ENCODE data around the gene VWA3A.
A peak's percentile ranks its signal among the peaks of the same experiment; 100 is the strongest.
"Not testable (repeated sequence)": the region's sequence is repeated elsewhere in the genome, so short reads cannot be mapped to it uniquely, and the experiment has no call there.

Gene VWA3A, protein sequence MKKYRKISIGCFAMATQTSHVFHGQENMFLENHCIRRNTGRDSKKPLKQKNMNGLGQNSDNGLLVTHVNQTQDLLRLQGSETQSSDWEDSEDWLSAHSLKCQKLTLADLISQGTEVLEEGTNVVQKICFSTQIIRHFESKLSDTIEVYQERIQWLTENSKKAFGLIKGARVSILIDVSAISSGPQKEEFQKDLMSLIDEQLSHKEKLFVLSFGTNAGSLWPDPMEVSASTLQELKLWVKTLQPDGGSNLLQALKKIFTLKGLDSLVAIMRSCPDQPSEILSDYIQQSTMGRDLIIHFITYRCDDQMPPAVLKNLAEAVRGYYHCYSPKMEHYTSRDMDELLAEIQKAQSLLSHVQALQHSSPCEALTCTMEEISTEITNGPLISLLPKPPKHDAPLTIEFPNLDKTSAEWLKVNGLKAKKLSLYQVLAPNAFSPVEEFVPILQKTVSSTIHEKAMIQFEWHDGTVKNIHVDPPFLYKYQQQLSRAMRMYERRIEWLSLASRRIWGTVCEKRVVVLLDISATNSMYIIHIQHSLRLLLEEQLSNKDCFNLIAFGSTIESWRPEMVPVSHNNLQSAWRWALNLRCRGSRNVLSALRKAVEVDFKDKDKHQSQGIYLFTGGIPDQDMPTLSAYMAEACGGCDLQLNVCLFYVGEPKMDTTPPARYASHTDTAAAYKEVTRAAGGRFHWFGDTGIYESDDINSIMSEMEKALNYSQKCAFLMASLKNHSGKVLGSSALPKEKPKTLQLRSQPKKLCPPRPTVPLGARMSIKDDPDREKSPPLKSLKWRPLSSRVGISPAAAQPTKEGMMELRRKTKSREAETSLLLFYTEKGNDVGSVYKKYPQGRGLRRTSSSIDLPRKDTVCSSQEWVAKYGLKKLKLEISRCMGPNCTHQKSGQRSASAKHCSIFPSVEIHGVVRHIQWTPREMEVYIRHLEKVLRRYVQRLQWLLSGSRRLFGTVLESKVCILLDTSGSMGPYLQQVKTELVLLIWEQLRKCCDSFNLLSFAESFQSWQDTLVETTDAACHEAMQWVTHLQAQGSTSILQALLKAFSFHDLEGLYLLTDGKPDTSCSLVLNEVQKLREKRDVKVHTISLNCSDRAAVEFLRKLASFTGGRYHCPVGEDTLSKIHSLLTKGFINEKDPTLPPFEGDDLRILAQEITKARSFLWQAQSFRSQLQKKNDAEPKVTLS

DNA sequence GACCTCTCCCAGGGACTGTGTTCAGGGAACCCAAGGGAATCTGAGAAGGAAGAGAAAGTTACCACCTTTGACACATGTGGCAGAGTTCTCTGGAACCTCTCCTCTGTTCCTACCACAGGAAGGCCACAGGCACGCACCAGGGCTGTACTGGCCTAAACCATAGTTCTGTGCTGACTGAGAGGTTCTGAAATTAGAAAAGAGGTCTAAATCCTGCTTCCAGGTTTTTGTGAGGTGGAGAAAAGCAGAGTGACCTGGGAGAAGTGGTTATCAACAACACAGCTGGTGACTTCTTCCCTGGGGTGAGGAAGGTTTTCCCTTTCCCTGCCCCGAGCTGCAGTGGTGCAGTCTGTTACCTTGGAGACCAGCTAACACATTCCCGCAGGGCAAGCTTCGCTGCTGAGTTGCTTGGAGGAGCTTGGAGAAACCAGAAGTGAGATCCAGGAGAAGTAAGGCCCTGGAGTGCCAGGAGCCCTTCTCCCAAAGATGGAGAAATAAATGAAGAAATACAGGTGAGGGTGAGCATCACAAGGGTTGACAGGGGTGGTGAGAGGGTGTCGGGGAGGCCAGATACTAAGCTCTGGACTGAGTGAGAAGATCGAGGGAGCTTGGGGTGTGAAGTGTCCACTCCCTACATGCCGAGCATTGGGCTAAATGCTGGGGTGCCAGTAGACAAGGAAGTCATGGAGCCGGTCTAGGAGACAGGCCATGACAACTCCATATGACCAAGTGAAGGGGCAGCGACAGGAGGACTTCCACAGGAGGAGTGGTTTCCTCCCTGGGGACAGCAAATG is at the start of gene VWA3A:
VWA3A (plus strand) TSS at position 399 of the 791 bp plus-strand sequence; CDS start at position 496, 97 bp downstream.
- Mint-ChIP-seq H3K36me3 (ENCODE audit: low read depth) (peaks cover 4% of the 10 kb centered on the region), H3K4me3 (no peak within 1 kb of the TSS), H3K27ac (peak within 1 kb of the TSS; percentile 13), H3K4me1 (ENCODE audit: low read depth) (no peaks in the 10 kb centered on the region), H3K9me3 (no peaks in the 10 kb centered on the region), H3K27me3 (ENCODE audit: low read depth) (peaks cover 13% of the 10 kb centered on the region)

DNA sequence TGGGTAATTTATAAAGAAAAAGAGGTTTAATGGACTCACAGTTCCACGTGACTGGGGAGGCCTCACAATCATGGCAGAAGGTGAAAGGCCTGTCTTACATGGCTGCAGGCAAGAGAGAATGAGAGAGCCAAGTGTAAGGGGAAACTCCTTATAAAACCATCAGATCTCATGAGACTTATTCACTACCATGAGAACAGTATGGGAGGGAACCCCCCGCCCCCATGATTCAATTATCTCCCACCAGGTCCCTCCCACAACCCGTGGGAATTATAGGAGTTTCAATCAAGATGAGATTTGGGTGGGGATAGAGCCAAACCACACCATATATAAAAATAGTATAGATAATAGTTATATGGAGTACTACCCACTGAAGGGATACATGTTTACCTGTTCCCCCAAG is 48.5 kb upstream of the VWA3A start:
- not testable (repeated sequence) for H3K36me3 Mint-ChIP-seq (ENCODE audit: low read depth); H3K9me3 Mint-ChIP-seq; H3K4me1 Mint-ChIP-seq (ENCODE audit: low read depth); H3K27ac Mint-ChIP-seq; H3K4me3 Mint-ChIP-seq; H3K27me3 Mint-ChIP-seq (ENCODE audit: low read depth)

DNA sequence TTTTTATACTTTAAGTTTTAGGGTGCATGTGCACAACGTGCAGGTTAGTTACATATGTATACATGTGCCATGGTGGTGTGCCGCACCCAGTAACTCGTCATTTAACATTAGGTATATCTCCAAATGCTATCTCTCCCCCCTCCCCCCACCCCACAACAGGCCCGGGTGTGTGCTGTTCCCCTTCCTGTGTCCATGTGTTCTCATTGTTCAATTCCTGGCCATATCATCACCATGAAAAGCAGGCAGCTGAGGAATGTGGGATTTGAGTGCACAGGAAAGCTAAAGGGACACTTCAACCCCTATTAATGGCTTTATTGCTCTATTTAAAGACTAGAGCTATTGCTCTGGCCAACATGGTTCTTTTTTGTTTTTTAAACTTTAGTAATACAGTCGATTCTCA is 46.5 kb upstream of the VWA3A start:
- H3K4me1 Mint-ChIP-seq (ENCODE audit: low read depth); H3K36me3 Mint-ChIP-seq (ENCODE audit: low read depth); H3K9me3 Mint-ChIP-seq; H3K27ac Mint-ChIP-seq; H3K27me3 Mint-ChIP-seq (ENCODE audit: low read depth); H3K4me3 Mint-ChIP-seq: not testable (repeated sequence)

DNA sequence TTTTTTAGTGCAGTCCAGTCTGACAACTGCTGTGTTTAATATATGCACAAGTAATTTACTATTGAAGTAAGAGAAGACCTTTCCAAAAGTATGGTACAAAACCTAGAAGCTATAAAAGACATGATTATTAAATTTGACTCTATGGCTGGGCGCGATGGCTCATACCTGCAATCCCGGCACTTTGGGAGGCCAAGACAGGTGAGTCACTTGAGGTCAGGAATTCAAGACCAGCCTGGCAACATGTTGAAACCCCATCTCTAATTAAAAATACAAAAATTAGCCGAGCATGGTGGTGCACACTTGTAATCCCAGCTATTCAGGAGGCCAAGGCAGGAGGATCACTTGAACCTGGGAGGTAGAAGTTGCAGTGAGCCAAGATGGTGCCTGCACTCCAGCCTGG is 41.4 kb upstream of the VWA3A start:
- no peaks in the 10 kb centered on the region for H3K9me3 Mint-ChIP-seq
- H3K4me1 Mint-ChIP-seq (ENCODE audit: low read depth): peaks cover 22% of the 10 kb centered on the region
- H3K27me3 Mint-ChIP-seq (ENCODE audit: low read depth): no peaks in the 10 kb centered on the region
- no peak overlapping the region for H3K27ac Mint-ChIP-seq
- H3K36me3 Mint-ChIP-seq (ENCODE audit: low read depth): no peaks in the 10 kb centered on the region
- H3K4me3 Mint-ChIP-seq: no peak overlapping the region

DNA sequence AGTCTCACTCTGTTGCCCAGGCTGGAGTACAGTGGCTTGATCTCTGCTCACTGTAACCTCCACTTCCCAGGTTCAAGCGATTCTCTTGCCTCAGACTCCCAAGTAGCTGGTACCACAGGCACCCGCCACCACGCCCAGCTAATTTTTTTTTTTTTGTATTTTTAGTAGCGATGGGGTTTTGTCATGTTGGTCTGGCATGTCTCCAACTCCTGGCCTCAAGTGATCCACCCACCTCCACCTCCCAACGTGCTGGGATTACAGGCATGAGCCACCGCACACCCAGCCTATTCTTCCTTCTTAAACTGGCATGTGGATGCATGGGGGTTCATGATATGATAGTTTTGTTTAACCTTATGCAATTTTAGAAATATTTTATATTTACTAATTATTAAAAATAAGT is 39.4 kb upstream of the VWA3A start:
- H3K4me1 Mint-ChIP-seq (ENCODE audit: low read depth): peaks cover 22% of the 10 kb centered on the region
- no peak overlapping the region for H3K4me3 Mint-ChIP-seq
- H3K36me3 Mint-ChIP-seq (ENCODE audit: low read depth): no peaks in the 10 kb centered on the region
- H3K27me3 Mint-ChIP-seq (ENCODE audit: low read depth): no peaks in the 10 kb centered on the region
- no peak overlapping the region for H3K27ac Mint-ChIP-seq
- no peaks in the 10 kb centered on the region for H3K9me3 Mint-ChIP-seq

DNA sequence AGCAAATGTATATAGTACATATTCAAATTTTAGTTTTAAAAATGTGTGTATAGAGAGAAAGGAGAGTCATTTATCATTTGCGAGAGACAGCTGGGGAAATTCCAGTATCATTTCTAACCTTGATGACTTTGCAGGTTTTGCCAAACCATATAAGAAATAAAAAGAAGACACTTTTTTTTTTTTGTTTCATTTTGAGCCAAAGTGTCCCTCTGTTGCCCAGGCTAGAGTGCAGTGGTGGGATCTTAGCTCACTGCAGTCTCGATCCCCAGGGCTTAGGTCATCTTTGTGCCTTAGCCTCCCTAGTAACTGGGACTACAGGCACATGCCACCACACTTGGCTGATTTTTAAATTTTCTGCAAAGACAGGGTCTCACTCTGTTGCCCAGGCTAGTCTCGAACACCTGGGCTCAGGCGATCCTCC is 38.4 kb upstream of the VWA3A start:
- H3K27me3 Mint-ChIP-seq (ENCODE audit: low read depth): no peaks in the 10 kb centered on the region
- peaks cover 22% of the 10 kb centered on the region for H3K4me1 Mint-ChIP-seq (ENCODE audit: low read depth)
- H3K27ac Mint-ChIP-seq: peak overlapping the region; percentile 24
- H3K4me3 Mint-ChIP-seq: no peak overlapping the region
- peaks cover 3% of the 10 kb centered on the region for H3K9me3 Mint-ChIP-seq
- H3K36me3 Mint-ChIP-seq (ENCODE audit: low read depth): peaks cover 4% of the 10 kb centered on the region

DNA sequence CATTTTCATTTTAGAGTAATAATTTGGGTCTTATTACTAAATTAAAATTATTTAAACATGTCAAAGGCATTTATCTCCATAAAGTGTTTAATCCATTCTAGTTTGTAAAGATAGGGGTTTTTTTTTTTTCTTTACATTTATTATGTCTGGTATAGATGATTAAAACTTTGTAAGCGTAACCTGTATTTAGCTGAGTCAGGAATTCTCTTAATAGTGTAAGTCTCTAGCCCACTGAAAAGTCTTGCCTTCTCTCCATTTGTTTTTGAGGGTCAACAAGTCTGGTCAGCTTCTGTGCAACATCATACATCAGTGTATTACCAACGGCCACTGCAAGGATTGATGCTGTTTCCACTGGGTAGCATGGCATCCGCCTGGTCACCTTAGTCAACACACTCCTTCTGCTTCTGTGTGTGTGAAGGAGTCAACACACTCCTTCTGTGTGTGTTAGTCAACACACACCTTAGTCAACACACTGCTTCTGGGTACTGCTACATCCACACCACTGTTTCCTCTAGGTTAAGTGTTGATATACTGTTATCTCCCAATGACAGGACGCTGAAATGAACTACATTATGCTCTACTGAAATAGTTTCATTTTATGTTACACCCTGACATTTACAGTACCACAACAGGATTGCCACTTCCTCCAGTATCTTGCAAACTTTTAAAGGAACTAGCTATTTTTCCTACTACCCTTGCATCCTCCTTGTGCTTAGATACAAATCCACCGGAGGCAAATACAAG is 37.3 kb upstream of the VWA3A start:
- H3K4me3 Mint-ChIP-seq: peak overlapping the region; percentile 59
- H3K4me1 Mint-ChIP-seq (ENCODE audit: low read depth): peaks cover 22% of the 10 kb centered on the region
- peak overlapping the region; percentile 90 for H3K27ac Mint-ChIP-seq
- H3K9me3 Mint-ChIP-seq: peaks cover 3% of the 10 kb centered on the region
- H3K36me3 Mint-ChIP-seq (ENCODE audit: low read depth): peaks cover 4% of the 10 kb centered on the region
- no peaks in the 10 kb centered on the region for H3K27me3 Mint-ChIP-seq (ENCODE audit: low read depth)

DNA sequence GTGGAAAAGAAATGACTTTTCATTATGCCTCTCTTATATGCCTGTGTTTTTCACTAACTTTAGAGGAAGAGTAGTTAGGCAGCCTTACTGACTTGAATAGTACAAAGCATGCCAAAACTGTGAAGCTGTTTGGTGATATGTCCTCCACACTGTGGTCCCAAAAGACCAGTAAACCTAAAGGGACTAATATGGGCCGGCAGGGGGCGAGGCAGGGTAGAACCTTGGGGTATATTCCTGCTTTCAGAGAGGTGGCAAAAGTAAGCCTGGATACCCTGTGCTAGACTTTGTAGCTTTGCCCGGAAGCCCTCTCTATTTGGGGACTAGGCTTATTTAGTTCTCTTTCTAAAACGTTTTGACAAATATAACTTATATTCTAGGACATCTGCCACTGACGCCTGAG is 36.5 kb upstream of the VWA3A start:
- peaks cover 22% of the 10 kb centered on the region for H3K4me1 Mint-ChIP-seq (ENCODE audit: low read depth)
- H3K4me3 Mint-ChIP-seq: no peak overlapping the region
- H3K27me3 Mint-ChIP-seq (ENCODE audit: low read depth): no peaks in the 10 kb centered on the region
- H3K36me3 Mint-ChIP-seq (ENCODE audit: low read depth): peaks cover 4% of the 10 kb centered on the region
- peak overlapping the region; percentile 90 for H3K27ac Mint-ChIP-seq
- H3K9me3 Mint-ChIP-seq: peaks cover 3% of the 10 kb centered on the region

DNA sequence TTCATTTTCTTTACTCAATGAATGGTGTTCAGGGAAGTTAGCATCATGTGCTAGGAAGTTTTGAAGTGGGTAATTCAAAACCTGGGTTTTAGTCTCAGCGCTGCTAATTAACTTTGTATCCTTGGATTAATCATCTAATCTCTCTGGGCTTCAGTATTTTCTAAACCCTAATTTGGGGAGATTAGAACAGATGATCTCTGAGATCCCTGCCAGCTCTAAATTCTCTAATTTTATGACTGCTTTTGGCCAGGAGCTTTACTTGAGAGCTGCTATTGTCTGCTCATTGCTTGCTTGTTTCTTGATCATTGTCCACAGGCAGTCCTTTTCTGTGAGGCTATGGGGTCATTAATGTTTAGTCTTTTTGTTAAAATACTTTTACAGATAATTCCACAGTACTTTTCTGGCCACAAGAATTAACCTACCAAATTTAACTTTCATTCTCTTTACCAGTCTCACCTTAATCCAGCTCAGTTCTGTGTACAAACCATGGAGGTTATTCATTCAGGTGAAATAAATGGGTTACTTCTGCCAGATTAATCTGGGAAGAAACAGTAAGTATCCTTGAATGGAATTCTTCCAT is 28.4 kb upstream of the VWA3A start:
- Mint-ChIP-seq H3K36me3 (ENCODE audit: low read depth) (peaks cover 6% of the 10 kb centered on the region), H3K27ac (no peak overlapping the region), H3K4me3 (no peak overlapping the region), H3K9me3 (peaks cover 7% of the 10 kb centered on the region), H3K4me1 (ENCODE audit: low read depth) (no peaks in the 10 kb centered on the region), H3K27me3 (ENCODE audit: low read depth) (no peaks in the 10 kb centered on the region)

DNA sequence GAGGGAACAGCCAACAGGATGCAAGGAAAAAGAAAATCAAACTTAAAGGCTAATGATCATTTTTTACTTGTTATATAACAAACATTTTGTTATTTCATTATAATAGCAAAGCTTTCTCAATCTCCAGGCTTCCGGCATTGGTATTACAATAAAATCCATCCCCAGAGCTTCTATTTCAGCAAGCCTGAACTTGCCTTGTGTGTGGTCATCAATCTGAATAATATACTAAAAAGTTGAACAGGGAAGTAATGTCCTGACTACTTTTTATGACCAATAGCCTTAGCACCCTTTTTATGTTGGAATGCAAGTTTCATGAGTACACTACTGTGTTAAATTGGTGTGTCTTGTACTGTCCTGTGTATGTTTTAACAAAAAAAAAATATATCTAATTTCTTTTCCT is 27.1 kb upstream of the VWA3A start:
- no peaks in the 10 kb centered on the region for H3K27me3 Mint-ChIP-seq (ENCODE audit: low read depth)
- H3K27ac Mint-ChIP-seq: no peak overlapping the region
- H3K36me3 Mint-ChIP-seq (ENCODE audit: low read depth): peaks cover 6% of the 10 kb centered on the region
- no peak overlapping the region for H3K4me3 Mint-ChIP-seq
- H3K9me3 Mint-ChIP-seq: peaks cover 7% of the 10 kb centered on the region
- no peaks in the 10 kb centered on the region for H3K4me1 Mint-ChIP-seq (ENCODE audit: low read depth)

DNA sequence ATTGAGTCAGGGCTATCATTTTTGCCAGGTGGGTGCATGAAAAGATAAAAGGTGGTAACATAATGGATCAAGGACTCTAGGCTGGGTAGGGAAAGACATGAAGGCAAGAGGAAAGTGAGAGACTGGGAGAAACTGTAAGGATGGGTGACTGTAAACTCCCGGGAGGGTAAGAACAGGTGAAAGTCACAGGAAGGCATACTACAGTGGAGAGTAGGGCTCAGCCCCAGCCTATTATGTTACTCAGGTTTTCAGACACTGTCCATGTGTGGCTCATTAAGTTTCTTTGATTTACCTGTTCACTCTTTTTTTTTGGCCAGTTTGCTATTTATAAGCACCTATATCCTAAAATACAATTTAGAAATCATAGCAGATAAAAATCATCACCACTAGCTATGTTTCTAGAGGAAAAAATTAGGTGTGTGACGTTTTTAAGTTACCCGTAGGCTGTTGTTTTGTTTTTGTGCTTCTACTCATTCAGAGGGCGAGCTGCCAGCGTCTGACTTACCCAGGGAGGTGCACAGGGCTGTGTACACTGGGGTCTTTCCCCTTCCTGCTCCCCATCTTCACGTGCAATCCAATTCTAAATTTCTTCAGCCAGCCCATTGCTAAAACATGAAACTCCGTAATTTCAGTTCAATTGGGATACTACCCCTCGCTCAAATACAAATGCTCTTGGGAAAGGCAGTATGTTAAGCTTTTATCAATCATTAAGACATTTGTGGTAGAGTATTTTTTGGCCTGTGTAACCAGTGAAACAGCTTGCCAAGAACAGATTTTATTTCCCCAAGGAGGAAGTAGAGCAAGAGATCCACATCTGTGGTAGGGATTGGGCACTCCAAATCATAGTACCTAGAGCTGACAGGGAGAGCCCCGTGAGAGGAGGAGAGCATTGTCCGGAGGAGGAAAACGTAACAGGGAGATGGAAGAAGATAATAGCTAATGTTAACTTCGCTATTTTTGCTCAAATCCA is 21.7 kb upstream of the VWA3A start:
- no peaks in the 10 kb centered on the region for H3K4me1 Mint-ChIP-seq (ENCODE audit: low read depth)
- no peak overlapping the region for H3K4me3 Mint-ChIP-seq
- H3K36me3 Mint-ChIP-seq (ENCODE audit: low read depth): peaks cover 6% of the 10 kb centered on the region
- no peaks in the 10 kb centered on the region for H3K27me3 Mint-ChIP-seq (ENCODE audit: low read depth)
- peaks cover 7% of the 10 kb centered on the region for H3K9me3 Mint-ChIP-seq
- H3K27ac Mint-ChIP-seq: no peak overlapping the region

DNA sequence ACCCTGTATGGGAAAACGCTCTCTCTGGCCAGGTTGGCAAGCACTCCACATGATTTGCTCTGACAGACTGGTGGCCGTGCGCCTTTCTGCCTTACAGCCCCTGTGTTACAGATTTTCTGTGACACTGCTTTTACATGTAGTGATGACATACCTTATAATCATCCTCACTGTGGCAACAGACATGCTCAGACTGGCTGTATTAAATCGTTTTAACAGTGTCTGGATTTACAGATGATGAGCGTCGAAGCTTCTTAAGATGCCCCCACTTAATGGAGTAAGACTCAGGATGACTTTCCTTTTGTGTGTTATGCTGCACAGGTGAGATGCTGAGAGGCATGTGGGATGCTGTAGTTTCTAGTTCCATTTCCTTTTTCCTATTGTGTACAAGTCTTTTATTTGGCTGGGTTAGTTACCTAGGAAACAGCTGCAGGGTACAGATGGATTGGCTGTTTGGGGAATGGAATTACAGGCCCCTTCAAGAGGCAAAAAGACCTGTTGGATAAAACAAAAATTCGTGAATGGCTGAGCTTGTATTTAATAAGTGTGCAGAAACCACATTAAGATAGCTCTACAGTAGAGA is 20.9 kb upstream of the VWA3A start:
- Mint-ChIP-seq H3K4me3 (no peak overlapping the region), H3K36me3 (ENCODE audit: low read depth) (peaks cover 6% of the 10 kb centered on the region), H3K27ac (no peak overlapping the region), H3K27me3 (ENCODE audit: low read depth) (no peaks in the 10 kb centered on the region), H3K9me3 (peaks cover 7% of the 10 kb centered on the region), H3K4me1 (ENCODE audit: low read depth) (no peaks in the 10 kb centered on the region)
